NCI-H748 treated with DMSO at 0.1 percent for 48 hours (cell line): ENCODE measurements around the gene CCNI2.

Experiments used
- DNase-seq: peaks from one replicate; lab custom pipeline; 2025; lab: John Stamatoyannopoulos, UW

The CCNI2 gene, protein sequence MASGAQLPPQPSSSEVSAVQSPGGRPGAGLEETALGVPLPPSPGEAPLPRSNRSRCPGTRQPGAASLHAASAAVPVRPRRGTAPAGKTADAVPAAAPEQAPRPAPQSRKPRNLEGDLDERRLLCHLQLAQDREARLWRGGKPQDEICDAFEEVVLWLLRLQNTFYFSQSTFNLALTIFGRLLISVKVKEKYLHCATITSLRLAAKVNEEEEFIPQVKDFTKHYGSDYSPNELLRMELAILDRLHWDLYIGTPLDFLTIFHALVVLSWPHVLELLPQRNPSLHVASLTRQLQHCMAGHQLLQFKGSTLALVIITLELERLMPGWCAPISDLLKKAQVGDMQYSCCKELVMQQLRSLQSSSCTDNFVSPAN

DNA sequence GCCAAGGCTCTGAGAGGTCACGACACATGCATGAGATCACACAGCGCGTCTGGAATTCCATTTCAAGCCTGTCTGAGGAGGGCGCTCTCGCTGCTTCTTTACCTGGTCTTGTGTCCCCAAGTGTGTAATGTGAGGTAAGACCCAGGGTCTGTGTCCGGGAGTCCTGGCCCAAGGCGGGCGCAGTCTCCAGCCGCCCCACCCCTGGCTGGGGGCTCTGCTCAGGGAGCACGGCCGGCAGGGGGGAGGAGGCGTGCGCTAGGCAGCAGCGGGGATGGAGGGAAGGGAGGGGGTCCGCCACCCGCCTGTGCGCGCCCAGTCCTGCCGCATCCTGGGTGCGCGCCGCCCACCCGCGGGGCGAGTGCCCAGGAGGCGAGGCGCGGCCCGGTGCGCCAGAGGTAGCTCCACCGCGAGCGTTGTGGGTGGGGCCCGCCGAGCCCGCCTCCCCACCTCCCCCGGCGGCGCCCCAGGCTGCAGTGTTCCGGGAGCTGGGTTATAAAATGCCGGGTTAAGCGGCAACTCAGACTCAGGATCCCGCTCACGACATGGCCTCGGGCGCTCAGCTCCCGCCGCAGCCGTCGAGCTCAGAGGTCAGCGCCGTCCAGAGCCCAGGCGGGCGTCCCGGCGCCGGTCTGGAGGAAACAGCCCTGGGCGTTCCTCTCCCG, at the start of gene CCNI2:
CCNI2 (plus strand) TSS at position 473 of the 662 bp plus-strand sequence; CDS start at position 543, 70 bp downstream.
- DNase-seq, result no peak

- DNase-seq, result no peak
These were observed 42.4 kb upstream of the CCNI2 start for GRCh38 chr5:132704875-132705274.

GRCh38 chr5:132708645-132709044, 38.6 kb upstream of the CCNI2 start:
- DNase-seq, result no peak

DNA sequence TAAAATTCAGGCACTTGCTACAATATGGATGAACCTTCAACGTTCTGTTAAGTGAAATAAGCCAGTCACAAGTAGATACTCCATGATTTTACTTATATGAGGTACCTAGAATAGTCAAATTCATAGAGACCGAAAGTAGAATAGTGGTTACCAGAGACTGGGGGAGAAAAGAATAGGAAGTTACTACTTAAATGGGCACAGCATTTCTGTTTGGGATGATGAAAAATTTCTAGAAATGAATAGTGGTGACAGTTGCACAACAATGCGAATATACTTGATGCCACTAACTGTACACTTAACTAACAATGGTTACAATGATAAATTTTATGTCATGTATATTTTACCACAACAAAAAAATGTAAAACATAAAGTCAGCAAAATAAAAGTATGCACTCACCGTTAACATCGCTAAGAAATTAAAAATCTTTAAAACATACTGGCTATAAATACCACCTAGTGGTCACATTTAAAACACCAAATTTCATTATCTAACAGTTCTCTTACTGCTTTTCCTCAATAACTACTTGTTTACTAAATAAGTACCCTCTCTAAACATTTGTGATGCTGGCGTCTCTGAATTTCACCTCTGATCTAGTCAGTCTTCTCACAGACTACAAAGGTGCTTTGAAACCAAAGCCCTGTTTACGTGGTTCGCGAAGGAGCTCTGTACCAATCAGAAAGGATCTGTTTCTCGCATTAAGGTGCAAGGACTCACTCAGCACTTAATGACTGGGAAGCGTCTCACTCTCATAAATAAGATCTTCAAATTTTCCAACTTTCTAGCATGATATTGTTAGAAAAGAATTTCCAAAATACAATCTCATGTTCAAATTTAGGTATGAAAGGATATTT, 32.5 kb upstream of the CCNI2 start:
- DNase-seq, result no peak

DNA sequence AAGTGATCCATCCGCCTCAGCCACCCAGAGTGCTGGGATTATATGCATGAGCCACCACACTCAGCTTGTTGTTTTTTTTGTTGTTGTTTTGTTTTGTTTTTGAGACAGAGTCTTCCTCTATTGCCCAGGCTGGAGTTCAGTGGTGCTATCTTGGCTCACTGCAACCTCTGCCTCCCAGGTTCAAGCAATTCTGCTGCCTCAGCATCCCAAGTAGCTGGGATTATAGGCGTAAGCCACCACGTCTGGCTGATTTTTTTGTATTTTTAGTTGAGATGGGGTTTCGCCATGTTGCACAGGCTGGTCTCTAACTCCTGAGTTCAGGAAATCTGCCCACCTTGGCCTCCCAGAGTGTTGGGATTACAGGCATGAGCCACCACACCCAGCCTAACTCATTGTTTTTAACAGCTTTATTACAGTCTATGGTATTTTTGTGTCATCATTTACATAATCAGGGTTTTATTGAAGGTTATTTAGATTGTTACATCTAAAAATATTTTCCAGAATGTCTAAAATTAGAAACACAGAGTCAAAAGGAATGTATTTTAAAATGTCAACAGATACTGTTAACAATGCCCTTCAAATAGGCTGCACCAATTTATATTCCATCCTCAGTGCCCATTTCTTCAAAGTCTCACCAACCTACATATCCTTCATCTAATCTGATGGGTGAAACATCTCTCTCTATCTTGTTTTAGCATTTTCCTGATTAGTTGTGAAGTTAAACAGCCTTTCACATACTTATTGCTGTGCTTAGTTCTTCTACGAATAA, 28.5 kb upstream of the CCNI2 start:
- DNase-seq, result no peak

GRCh38 chr5:132725745-132726144, 21.5 kb upstream of the CCNI2 start:
- no peak for DNase-seq

GRCh38 chr5:132729896-132730295, 17.3 kb upstream of the CCNI2 start:
- DNase-seq, result no peak

- DNase-seq, result no peak
These were observed 13.6 kb upstream of the CCNI2 start for GRCh38 chr5:132733499-132734148.

DNA sequence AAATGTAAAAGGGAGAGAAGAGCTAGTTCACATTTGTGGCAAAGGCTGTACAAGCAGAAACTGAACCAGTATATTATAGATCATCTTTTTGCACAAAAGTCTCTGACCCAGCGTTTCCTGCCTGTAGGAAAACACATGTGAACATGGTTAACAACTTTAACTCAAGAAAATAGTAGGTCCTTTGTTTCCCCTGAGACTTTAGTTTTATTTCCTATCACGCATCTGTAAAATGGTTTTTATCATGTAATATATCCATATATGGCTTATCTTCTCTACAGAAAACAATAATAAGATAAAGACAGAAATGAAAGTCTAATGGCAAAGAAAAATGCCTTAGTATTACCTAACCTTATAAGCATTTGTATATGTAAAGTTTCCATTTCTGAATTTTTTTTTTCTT, 12.5 kb upstream of the CCNI2 start:
- no peak for DNase-seq

DNA sequence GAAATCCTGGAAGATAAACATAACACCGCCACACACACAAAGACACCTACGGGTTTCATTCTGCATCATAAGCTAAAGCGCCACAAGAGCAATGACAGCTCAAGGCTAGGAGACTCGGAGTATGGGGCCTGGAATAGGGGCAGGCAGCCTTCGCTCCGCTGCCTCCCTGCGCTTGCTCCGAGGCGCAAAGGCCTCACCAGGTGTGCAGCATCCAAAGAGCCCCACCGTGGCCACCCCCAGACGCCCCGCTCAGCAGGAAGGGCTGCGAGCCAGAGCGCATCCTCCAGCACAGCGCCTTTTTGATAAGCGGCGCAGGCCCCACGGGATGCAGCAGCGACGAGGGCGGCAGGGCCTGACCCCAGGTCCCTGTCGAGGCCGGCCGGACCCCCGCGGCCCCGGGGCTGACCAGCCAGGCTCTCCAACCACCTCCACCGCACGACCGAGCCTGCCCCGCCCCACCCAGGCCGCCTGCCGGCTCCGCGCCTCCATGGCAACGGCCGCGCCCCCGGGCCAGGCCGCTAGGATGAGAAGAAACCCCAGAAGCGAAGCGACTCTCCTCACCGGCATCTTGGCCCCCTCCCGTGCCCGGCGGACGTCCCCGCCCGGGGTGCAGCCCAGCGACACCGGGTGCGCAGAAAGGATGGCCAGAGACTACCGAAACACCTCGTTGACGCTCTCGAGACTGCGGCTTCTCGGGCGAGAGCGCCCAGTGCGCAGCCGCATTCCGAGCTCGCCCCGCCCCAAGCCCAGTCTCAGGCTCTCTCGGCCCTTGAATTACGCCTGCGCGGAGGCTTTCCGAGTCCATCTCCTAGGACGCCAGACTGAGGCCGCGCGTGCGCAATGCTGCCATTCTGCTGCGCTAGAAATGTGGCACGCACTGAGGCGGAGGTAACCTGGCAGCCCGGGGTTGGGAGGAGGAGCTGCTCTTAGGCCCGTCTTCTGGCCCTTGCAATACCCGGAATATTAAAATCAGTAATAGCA, 10.1 kb upstream of the CCNI2 start, which contains the start of gene KIF3A:
KIF3A (minus strand) TSS at position 694 of the 981 bp plus-strand sequence; CDS start at position 567, 127 bp downstream.
- peak; percentile 97 for DNase-seq

GRCh38 chr5:132737982-132738681, 9.1 kb upstream of the CCNI2 start:
- DNase-seq, result no peak

- DNase-seq, result no peak
These were observed 8.0 kb upstream of the CCNI2 start for GRCh38 chr5:132739232-132739631.

DNA sequence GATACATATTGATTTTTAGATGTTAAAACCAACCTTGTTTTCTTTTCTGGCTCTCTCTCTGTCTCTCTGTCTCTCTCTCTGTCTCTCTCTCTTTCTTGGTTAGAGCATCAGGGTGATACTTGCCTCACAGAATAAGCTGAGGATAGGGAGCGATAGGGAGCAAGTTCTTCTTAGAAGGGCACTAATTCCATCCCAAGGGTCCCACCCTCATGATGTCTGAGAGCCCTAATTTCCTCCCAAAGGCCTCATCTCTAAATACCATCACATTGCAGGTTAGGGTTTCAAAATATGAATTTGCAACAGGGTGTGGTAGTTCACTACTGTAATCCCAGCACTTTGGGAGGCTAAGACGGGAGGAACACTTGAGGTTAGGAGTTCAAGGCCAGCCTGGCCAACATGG, 5.1 kb upstream of the CCNI2 start:
- DNase-seq, result no peak

DNA sequence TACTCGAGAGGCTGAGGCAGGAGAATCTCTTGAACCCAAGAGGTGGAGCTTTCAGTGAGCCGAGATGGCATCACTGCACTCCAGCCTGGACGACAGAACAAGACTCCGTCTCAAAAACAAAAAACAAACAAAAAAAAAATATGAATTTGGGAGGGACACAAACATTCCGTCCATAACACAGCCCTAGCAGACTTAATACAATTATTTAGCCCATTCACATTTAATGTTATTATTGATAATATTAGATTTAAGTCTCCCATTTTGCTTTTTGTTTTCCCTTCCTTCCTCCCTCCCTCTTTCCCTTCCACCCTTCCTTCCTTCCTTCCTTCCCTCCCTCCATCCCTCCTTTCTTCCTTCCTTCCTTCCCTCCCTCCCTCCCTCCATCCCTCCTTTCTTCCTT, 4.6 kb upstream of the CCNI2 start:
- DNase-seq, result no peak

DNA sequence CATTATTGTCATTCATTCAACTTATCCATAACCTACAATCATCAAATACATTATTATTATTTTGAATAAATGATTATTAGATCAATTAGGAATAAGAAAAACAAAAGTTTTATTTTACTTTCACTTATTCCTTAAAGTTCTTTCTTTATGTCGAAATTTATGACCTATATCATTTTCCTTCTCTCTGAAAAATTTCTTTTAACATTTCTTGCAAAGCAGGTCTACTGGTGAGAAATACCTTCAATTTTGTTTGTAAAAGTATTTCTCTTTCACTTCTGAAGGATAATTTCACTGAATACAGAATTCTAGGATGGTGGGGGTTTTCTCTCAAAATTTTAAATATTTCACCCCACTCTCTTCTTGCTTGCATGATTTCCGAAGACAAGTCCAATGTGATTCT, 2.6 kb upstream of the CCNI2 start:
- DNase-seq, result no peak

GRCh38 chr5:132746592-132746953, 653 bp upstream of the CCNI2 start:
- no peak for DNase-seq

GRCh38 chr5:132747616-132748440, 602 bp downstream of the CCNI2 start:
- no peak for DNase-seq

- no peak for DNase-seq
These were observed 1.3 kb downstream of the CCNI2 start for GRCh38 chr5:132748522-132749000.
